ENCODE results near the gene VWA5A.

The VWA5A gene

DNA sequence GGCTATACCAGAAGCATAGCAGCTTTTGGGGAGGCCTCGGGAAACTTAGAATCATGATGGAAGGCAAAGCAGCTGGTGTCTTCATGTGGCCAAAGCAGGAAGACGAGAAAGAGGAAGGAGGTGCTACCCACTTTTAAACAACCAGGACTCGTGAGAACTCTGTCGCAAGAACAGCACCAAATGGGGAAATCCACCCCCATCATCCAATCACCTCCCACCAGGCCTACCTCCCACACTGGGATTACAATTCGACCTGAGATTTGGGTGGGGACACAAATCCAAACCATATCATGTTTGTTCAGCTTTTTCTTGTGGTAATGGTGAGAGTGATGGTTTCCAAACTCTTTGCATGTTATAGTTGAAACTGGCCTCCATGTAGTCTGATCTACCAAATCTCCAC is 35.4 kb downstream of the VWA5A start:
- H3K79me2 ChIP-seq (ENCODE audit: control insufficient read depth, insufficient read depth, low read length, poor library complexity): no peaks in the 10 kb centered on the region
- no peak for DNase-seq
- H4K91ac ChIP-seq (ENCODE audit: low read depth, low read length): no peak overlapping the region
- H3K27me3 ChIP-seq (ENCODE audit: insufficient read depth, low read length): no peaks in the 10 kb centered on the region
- no peaks in the 10 kb centered on the region for H3K4me1 ChIP-seq (ENCODE audit: control insufficient read depth in 1 of 2, insufficient read depth in 2 of 2, low read length in 2 of 2)
- H2BK12ac ChIP-seq (ENCODE audit: low read length): no peak overlapping the region
- no peak overlapping the region for H3K4me3 ChIP-seq (ENCODE audit: low read depth, low read length)
- no peak overlapping the region for H2AFZ ChIP-seq (ENCODE audit: insufficient read depth, low read length, poor library complexity)
- no peak overlapping the region for H3K23ac ChIP-seq (ENCODE audit: low read length)
- no peak overlapping the region for H3K9ac ChIP-seq (ENCODE audit: low read length)
- H2AK5ac ChIP-seq (ENCODE audit: low read length): no peak overlapping the region
- no peak overlapping the region for H3K14ac ChIP-seq (ENCODE audit: low read length)
- no peak overlapping the region for H3K4me2 ChIP-seq (ENCODE audit: low read length)
- no peak overlapping the region for H3K4ac ChIP-seq (ENCODE audit: low read depth, low read length)
- H3K9me3 ChIP-seq (ENCODE audit: insufficient read depth, low read depth, low read length): no peaks in the 10 kb centered on the region
- no CpG with 5 or more reads among the region's 5 CpGs for WGBS (ENCODE audit: extremely low coverage, insufficient coverage, insufficient read length)
- H4K12ac ChIP-seq (ENCODE audit: low read depth, low read length): no peak overlapping the region
- no peaks in the 10 kb centered on the region for H3K36me3 ChIP-seq (ENCODE audit: control insufficient read depth in 1 of 2, insufficient read depth in 2 of 2, low read length in 2 of 2)
- no peaks in the 10 kb centered on the region for H3K79me1 ChIP-seq (ENCODE audit: low read length)
- no peak overlapping the region for H4K8ac ChIP-seq (ENCODE audit: low read depth, low read length)
- no peak overlapping the region for H2BK120ac ChIP-seq (ENCODE audit: insufficient read depth, low read length, poor library complexity)
- no peak overlapping the region for H2BK5ac ChIP-seq (ENCODE audit: low read depth, low read length, poor library complexity)
- H3K27ac ChIP-seq (ENCODE audit: low read depth, low read length): no peak overlapping the region
- H3K18ac ChIP-seq (ENCODE audit: low read length): no peak overlapping the region

GRCh38 chr11:124152770-124153407 is 37.6 kb downstream of the VWA5A start:
- Histone ChIP-seq H2AK5ac (ENCODE audit: low read length) (no peak overlapping the region), H3K36me3 (ENCODE audit: control insufficient read depth in 1 of 2, insufficient read depth in 2 of 2, low read length in 2 of 2) (no peaks in the 10 kb centered on the region)
- no CpG with 5 or more reads among the region's 3 CpGs for WGBS (ENCODE audit: extremely low coverage, insufficient coverage, insufficient read length)

DNA sequence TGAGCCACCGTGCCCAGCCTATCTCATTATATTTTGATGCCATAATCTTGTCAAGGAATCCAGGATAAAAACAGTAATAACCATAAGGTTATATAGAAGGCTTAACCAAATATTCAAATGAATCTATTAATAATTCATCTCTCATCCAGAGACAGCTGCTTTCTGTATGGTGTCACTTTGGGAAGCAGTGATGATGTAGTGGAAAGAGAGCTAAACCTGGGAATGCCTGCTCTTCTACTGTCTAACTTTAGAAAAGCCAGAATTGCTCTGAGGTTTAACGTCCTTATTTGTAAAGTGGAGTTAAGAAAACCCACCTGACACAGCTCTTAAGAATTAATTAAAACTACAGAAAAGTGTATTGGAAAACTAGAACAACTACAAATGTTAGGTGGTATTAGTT is 38.6 kb downstream of the VWA5A start:
- Histone ChIP-seq H2BK5ac (ENCODE audit: low read depth, low read length, poor library complexity) (no peak overlapping the region), H3K79me1 (ENCODE audit: low read length) (no peaks in the 10 kb centered on the region), H3K23ac (ENCODE audit: low read length) (no peak overlapping the region), H3K14ac (ENCODE audit: low read length) (no peak overlapping the region), H4K91ac (ENCODE audit: low read depth, low read length) (no peak overlapping the region), H2BK12ac (ENCODE audit: low read length) (no peak overlapping the region), H3K79me2 (ENCODE audit: control insufficient read depth, insufficient read depth, low read length, poor library complexity) (no peaks in the 10 kb centered on the region), H3K4me3 (ENCODE audit: low read depth, low read length) (no peak overlapping the region), H3K4ac (ENCODE audit: low read depth, low read length) (no peak overlapping the region), H4K8ac (ENCODE audit: low read depth, low read length) (no peak overlapping the region), H3K27me3 (ENCODE audit: insufficient read depth, low read length) (no peaks in the 10 kb centered on the region), H2AFZ (ENCODE audit: insufficient read depth, low read length, poor library complexity) (no peak overlapping the region), H3K9ac (ENCODE audit: low read length) (no peak overlapping the region), H3K9me3 (ENCODE audit: insufficient read depth, low read depth, low read length) (no peaks in the 10 kb centered on the region), H2AK5ac (ENCODE audit: low read length) (no peak overlapping the region), H2BK120ac (ENCODE audit: insufficient read depth, low read length, poor library complexity) (no peak overlapping the region), H3K4me1 (ENCODE audit: control insufficient read depth in 1 of 2, insufficient read depth in 2 of 2, low read length in 2 of 2) (no peaks in the 10 kb centered on the region), H3K36me3 (ENCODE audit: control insufficient read depth in 1 of 2, insufficient read depth in 2 of 2, low read length in 2 of 2) (no peaks in the 10 kb centered on the region), H3K18ac (ENCODE audit: low read length) (no peak overlapping the region), H4K12ac (ENCODE audit: low read depth, low read length) (no peak overlapping the region), H3K27ac (ENCODE audit: low read depth, low read length) (no peak overlapping the region), H3K4me2 (ENCODE audit: low read length) (no peak overlapping the region)
- WGBS (ENCODE audit: extremely low coverage, insufficient coverage, insufficient read length): no CpG with 5 or more reads among the region's 2 CpGs
- DNase-seq: no peak

More at GRCh38 chr11:124152770-124153407, 37.6 kb downstream of the VWA5A start:
- Histone ChIP-seq H3K9ac (ENCODE audit: low read length) (no peak overlapping the region), H2BK120ac (ENCODE audit: insufficient read depth, low read length, poor library complexity) (no peak overlapping the region), H3K4me1 (ENCODE audit: control insufficient read depth in 1 of 2, insufficient read depth in 2 of 2, low read length in 2 of 2) (no peaks in the 10 kb centered on the region), H2BK5ac (ENCODE audit: low read depth, low read length, poor library complexity) (no peak overlapping the region), H2AFZ (ENCODE audit: insufficient read depth, low read length, poor library complexity) (no peak overlapping the region), H3K14ac (ENCODE audit: low read length) (no peak overlapping the region), H3K79me2 (ENCODE audit: control insufficient read depth, insufficient read depth, low read length, poor library complexity) (no peaks in the 10 kb centered on the region), H4K8ac (ENCODE audit: low read depth, low read length) (no peak overlapping the region), H3K23ac (ENCODE audit: low read length) (no peak overlapping the region), H4K12ac (ENCODE audit: low read depth, low read length) (no peak overlapping the region), H4K91ac (ENCODE audit: low read depth, low read length) (no peak overlapping the region), H3K4me2 (ENCODE audit: low read length) (no peak overlapping the region), H3K27ac (ENCODE audit: low read depth, low read length) (no peak overlapping the region), H3K9me3 (ENCODE audit: insufficient read depth, low read depth, low read length) (no peaks in the 10 kb centered on the region), H3K4me3 (ENCODE audit: low read depth, low read length) (no peak overlapping the region), H3K18ac (ENCODE audit: low read length) (no peak overlapping the region), H2BK12ac (ENCODE audit: low read length) (no peak overlapping the region), H3K4ac (ENCODE audit: low read depth, low read length) (no peak overlapping the region), H3K27me3 (ENCODE audit: insufficient read depth, low read length) (no peaks in the 10 kb centered on the region), H3K79me1 (ENCODE audit: low read length) (no peaks in the 10 kb centered on the region)
- no peak for DNase-seq

DNA sequence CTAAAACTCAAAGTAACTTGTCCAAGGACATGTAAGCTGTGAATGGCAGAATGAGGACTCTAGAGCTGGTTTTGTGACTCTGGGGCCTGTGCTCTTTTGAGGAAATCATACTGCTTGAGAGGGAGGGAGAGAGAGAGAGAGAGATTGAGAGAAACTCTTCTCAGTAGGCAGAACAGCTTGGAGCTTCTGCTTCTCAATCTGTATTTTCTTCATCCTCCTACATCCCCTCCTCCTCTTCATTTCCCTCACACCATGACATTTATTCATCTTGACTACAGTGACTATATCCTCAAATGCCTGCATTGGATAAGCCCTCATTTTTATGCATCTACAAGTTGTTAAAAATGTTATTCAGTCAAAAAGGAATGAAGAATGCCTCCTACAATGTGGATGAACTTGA is 44.2 kb downstream of the VWA5A start:
- DNase-seq: peak in 1 of 2 donors; percentile 61

More for the DNA sequence above, 44.2 kb downstream of the VWA5A start:
- no peaks in the 10 kb centered on the region for H3K27me3 ChIP-seq (ENCODE audit: insufficient read depth, low read length)
- no peak overlapping the region for H4K12ac ChIP-seq (ENCODE audit: low read depth, low read length)
- no peaks in the 10 kb centered on the region for H3K4me1 ChIP-seq (ENCODE audit: control insufficient read depth in 1 of 2, insufficient read depth in 2 of 2, low read length in 2 of 2)
- no peak overlapping the region for H2BK12ac ChIP-seq (ENCODE audit: low read length)
- H3K9me3 ChIP-seq (ENCODE audit: insufficient read depth, low read depth, low read length): no peaks in the 10 kb centered on the region
- H3K27ac ChIP-seq (ENCODE audit: low read depth, low read length): no peak overlapping the region
- H3K23ac ChIP-seq (ENCODE audit: low read length): no peak overlapping the region
- no peak overlapping the region for H3K4ac ChIP-seq (ENCODE audit: low read depth, low read length)
- no peak overlapping the region for H4K8ac ChIP-seq (ENCODE audit: low read depth, low read length)
- H2BK120ac ChIP-seq (ENCODE audit: insufficient read depth, low read length, poor library complexity): no peak overlapping the region
- no peaks in the 10 kb centered on the region for H3K36me3 ChIP-seq (ENCODE audit: control insufficient read depth in 1 of 2, insufficient read depth in 2 of 2, low read length in 2 of 2)
- H3K14ac ChIP-seq (ENCODE audit: low read length): no peak overlapping the region
- H2BK5ac ChIP-seq (ENCODE audit: low read depth, low read length, poor library complexity): no peak overlapping the region
- H2AK5ac ChIP-seq (ENCODE audit: low read length): no peak overlapping the region
- H3K79me1 ChIP-seq (ENCODE audit: low read length): no peaks in the 10 kb centered on the region
- no peak overlapping the region for H3K4me3 ChIP-seq (ENCODE audit: low read depth, low read length)
- H3K18ac ChIP-seq (ENCODE audit: low read length): no peak overlapping the region
- no peaks in the 10 kb centered on the region for H3K79me2 ChIP-seq (ENCODE audit: control insufficient read depth, insufficient read depth, low read length, poor library complexity)
- H3K4me2 ChIP-seq (ENCODE audit: low read length): no peak overlapping the region
- no peak overlapping the region for H4K91ac ChIP-seq (ENCODE audit: low read depth, low read length)
- no peak overlapping the region for H2AFZ ChIP-seq (ENCODE audit: insufficient read depth, low read length, poor library complexity)
- no peak overlapping the region for H3K9ac ChIP-seq (ENCODE audit: low read length)

Data from trophoblast cell (in vitro differentiated cells and primary cell).